ENCODE data around the gene SPSB3.

The SPSB3 gene

DNA sequence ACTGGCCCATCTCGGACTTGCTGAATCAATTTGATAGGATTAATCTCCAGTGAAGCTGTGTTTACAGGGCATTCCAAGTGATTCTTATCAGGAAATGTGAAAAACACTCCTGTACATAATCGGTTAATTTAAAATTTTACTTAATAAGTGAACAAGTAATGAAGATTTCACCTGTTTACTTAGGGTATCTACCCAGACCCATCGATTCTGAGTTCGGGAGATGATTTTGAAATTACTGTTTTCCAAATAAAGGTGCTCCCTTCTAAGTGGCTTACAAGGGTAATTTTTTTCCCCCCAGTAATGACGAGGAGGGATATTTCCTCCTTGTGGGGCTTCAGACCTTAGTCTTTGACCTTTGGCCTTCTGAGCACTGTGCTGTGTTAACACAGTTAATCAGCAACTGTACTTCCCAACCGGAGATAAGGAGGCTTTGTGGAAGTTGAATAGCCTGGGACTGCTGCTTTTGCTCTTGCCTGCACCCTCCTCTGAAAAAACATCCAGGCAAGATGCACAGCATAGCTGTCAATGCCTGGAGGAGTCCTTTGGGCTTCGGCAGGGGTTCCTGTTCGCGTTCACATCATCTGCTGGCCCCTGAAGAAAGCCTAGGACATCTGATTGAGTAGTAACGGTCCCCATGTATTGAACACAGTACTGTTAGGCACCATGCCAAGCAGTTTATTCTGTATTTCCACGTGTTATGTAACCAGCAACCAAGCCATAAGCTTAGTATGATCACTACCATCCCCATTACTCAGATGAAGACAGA is 46.5 kb upstream of the SPSB3 start:
- TF ChIP-seq PPARA (CRISPR knock-in tag; IDR thresholded peaks at IDR 0.05; ENCODE audit: borderline replicate concordance) = no peak
- ATAC-seq = no peak

DNA sequence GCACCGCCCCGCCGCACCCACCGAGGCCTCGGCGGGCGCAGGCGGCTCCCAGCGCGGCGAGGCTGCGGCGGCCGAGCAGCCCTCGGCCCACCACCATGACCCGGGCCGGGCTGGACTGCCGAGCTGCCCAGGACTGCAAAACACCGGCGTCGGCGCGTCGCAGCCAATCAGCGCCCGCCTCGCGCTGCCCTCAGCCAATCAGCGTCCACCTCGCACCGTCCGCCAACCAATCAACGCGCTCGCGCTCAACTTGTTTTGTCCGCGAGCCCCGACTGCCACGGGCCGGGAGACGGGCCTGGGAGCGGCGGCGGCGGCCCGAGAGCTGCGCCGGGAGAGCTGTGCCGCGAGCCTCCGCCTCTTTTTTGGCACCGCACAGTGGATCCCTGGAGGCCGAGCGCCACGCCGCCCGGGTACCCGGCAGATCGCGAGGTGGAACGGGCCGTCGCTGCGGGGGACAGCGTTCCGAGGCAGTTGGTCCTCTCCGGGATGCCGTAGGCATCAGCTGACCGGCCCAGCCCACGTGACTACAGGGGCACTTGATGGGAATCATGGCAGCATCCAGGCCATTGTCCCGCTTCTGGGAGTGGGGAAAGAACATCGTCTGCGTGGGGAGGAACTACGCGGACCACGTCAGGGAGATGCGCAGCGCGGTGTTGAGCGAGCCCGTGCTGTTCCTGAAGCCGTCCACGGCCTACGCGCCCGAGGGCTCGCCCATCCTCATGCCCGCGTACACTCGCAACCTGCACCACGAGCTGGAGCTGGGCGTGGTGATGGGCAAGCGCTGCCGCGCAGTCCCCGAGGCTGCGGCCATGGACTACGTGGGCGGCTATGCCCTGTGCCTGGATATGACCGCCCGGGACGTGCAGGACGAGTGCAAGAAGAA is 44.6 kb upstream of the SPSB3 start, which contains the start of the genes FAHD1 and HAGH:
Gene FAHD1, plus strand, starts transcription at position 516 of the 883 bp plus-strand sequence. Its CDS starts 33 bp downstream, at position 549.
Gene HAGH, minus strand, starts transcription at position 135 of the 883 bp plus-strand sequence. Its CDS starts 38 bp downstream, at position 97.
- ATAC-seq = peak; percentile 94

GRCh38 chr16:1825864-1826690 is 43.7 kb upstream of the SPSB3 start:
- no peak for TF ChIP-seq POU6F1 (CRISPR knock-in tag; IDR thresholded peaks at IDR 0.05; ENCODE audit: borderline replicate concordance, low read depth)
- peak; percentile 13 for ATAC-seq

More for the DNA sequence above, 44.6 kb upstream of the SPSB3 start, which contains the start of the genes FAHD1 and HAGH:
- TF ChIP-seq ZFP3 (CRISPR knock-in tag; IDR thresholded peaks at IDR 0.05) (0 out of 2 replicates have a peak, but pooled peaks have one; percentile 34), TCF4 (CRISPR knock-in tag; IDR thresholded peaks at IDR 0.05; ENCODE audit: borderline replicate concordance) (no peak), TSHZ2 (CRISPR knock-in tag; IDR thresholded peaks at IDR 0.05) (0 out of 2 replicates have a peak, but pooled peaks have one; percentile 36)

DNA sequence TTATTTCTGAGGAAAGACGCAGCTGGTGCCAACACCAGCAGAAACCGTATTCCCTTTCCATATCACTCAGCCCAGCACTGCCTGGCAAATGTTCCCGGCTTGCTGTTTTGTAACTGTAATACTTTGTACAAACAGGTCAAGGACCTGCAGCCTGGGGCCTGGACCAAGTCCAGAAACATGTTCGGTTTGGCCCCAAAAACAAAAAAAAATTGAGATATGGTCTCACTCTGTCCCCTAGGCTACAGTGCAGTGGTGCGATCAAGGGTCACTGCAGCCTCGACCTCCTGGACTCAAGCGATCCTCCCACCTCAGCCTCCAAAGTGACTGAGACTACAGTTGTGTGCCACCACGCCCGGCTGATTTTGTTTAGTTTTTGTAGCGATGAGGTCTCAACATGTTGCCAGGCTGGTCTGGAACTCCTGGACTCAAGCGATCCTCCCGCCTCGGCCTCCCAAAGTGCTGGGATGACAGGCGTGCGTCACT is 43.1 kb upstream of the SPSB3 start:
- TF ChIP-seq TSHZ2 (CRISPR knock-in tag; IDR thresholded peaks at IDR 0.05) (no peak), ZNF565 (CRISPR knock-in tag; conservative IDR thresholded peaks at IDR 0.05; ENCODE audit: low read depth) (no peak), TCF4 (CRISPR knock-in tag; IDR thresholded peaks at IDR 0.05; ENCODE audit: borderline replicate concordance) (no peak), GLIS3 (CRISPR knock-in tag; IDR thresholded peaks at IDR 0.05) (no peak), POU6F1 (CRISPR knock-in tag; IDR thresholded peaks at IDR 0.05; ENCODE audit: borderline replicate concordance, low read depth) (no peak), BACH2 (CRISPR knock-in tag; IDR thresholded peaks at IDR 0.05; ENCODE audit: borderline replicate concordance) (no peak), ISL1 (CRISPR knock-in tag; IDR thresholded peaks at IDR 0.05) (no peak), CSDC2 (CRISPR knock-in tag; IDR thresholded peaks at IDR 0.05) (no peak), ZFP30 (CRISPR knock-in tag; IDR thresholded peaks at IDR 0.05) (no peak)
- TF ChIP-seq, protein P1, sequence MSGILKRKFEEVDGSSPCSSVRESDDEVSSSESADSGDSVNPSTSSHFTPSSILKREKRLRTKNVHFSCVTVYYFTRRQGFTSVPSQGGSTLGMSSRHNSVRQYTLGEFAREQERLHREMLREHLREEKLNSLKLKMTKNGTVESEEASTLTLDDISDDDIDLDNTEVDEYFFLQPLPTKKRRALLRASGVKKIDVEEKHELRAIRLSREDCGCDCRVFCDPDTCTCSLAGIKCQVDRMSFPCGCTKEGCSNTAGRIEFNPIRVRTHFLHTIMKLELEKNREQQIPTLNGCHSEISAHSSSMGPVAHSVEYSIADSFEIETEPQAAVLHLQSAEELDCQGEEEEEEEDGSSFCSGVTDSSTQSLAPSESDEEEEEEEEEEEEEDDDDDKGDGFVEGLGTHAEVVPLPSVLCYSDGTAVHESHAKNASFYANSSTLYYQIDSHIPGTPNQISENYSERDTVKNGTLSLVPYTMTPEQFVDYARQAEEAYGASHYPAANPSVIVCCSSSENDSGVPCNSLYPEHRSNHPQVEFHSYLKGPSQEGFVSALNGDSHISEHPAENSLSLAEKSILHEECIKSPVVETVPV (CRISPR knock-in tag; IDR thresholded peaks at IDR 0.05) = no peak
- TF ChIP-seq, protein P2, sequence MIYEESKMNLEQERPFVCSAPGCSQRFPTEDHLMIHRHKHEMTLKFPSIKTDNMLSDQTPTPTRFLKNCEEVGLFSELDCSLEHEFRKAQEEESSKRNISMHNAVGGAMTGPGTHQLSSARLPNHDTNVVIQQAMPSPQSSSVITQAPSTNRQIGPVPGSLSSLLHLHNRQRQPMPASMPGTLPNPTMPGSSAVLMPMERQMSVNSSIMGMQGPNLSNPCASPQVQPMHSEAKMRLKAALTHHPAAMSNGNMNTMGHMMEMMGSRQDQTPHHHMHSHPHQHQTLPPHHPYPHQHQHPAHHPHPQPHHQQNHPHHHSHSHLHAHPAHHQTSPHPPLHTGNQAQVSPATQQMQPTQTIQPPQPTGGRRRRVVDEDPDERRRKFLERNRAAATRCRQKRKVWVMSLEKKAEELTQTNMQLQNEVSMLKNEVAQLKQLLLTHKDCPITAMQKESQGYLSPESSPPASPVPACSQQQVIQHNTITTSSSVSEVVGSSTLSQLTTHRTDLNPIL (CRISPR knock-in tag; IDR thresholded peaks at IDR 0.05; ENCODE audit: low read depth) = no peak
- no peak for ATAC-seq

All from SK-N-SH treated with all-trans-retinoic acid at 6 μM for 48 hours (cell line).